HPDE6-E6E7 (cell line): ENCODE data around the gene ZNF628.

Source experiments
- DNase-seq: peaks from one replicate; pipeline ENCODE4 v3.0.0; 2011; ENCODE audit warnings: missing footprints; ENCODE audit errors: extremely low spot score

Gene ZNF628

DNA sequence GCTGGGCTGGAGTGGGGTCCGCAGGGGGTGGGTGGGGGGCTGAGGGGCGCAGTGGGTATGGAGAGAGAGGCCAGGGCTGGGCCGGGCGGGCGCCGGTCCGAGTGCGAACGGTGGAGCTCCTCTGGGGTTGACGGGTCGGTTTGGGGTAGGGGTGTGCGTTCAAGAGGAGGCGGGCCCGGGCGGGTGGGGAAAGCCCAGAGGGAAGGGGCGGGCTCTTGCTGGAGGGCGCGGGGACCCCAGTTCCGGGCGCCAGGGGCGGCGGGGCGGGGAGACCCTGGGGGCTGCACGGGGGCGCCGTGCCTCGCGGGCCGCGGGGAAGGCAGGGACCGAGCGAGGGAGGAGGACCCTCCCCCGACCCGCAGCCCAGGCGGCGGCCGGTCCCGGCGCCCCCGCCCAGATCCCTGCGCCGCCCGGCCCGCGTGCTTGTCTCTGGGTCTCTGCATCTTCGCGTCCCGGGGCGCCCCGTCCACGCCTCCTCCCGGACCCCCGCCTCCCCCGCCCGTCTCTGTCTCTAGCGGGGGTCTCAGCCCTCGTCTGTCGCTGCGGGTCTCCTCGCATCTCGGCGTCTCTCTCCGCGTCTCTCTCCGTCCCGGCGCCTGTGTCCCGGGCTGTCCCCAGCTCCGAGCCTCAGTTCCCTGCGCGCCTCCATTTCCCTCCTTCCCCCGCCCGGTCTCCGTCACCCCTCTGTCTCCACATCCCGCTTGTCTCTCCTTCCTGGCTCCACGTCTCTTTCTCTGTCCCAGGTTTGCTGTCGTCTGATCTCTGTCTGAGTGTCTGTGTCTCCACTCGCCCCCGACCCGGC is 25.1 kb upstream of the ZNF628 start:
- DNase-seq = no peak

DNA sequence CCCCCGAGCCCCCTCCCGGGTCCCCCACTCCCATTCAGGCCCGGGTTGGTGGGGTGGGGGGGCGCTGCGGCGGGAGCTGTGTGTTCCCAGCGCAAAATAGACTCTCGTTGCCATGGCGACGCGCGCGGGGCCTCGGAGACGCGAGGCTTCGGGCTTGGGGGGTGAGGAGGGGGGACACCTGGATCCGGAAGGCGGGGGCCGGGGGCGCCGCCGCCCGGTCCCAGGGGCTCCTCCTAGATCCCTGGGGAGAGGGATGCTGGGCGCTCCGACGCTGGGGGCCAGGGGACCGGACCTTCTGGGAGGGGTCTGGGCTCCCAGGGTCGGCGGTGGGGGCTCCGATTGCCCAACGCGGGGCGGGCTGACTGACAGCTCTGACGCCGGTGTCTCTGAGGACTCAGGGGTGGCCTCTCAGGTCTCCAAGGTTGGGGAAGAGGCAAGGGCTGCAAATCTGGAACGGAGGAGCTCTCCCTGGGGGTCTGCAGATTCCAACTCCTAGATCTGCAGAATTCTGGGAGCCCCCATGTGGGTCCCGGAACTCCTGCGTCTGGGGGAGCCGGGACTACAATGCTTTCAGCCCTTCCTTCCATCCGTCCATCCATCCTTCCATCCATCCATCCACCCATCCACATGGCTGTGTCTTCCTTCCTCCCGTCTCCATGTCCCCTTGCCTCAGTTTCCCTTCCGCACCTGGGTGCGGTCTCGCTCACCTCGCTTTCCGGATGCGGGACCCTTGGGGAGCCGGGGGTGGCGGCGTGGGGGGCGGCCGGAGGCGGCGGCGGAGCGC is 24.3 kb upstream of the ZNF628 start:
- no peak for DNase-seq

DNA sequence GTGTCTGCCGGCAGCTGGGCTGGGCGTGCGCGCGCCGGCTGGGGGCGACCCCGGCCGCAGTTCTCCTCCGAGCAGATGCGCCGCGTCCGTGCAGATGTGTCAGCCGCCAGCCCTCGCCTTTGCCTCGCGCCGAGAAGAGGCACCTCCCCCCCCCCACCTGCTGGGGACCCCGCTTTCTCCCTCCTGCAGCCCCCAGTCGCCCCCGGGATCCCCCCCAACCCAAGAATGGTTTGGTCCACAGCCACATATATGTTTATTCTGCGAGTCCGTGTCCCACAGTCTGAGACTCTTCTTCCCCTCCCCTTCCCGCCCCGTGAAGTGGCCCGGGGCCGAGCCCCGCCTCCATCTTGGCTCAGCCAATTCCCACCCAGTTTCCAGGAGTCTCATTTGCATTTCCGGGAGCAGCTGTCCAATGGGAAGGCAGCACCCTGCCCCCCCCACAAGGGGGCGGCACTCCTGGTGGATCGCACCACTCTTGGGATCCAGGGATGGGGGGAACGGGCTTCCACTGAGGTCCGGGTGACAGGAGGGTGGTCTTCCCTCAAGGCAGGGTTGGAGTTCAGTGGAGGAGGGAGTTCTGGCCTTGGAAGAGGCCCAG is 23.6 kb upstream of the ZNF628 start:
- DNase-seq = no peak

DNA sequence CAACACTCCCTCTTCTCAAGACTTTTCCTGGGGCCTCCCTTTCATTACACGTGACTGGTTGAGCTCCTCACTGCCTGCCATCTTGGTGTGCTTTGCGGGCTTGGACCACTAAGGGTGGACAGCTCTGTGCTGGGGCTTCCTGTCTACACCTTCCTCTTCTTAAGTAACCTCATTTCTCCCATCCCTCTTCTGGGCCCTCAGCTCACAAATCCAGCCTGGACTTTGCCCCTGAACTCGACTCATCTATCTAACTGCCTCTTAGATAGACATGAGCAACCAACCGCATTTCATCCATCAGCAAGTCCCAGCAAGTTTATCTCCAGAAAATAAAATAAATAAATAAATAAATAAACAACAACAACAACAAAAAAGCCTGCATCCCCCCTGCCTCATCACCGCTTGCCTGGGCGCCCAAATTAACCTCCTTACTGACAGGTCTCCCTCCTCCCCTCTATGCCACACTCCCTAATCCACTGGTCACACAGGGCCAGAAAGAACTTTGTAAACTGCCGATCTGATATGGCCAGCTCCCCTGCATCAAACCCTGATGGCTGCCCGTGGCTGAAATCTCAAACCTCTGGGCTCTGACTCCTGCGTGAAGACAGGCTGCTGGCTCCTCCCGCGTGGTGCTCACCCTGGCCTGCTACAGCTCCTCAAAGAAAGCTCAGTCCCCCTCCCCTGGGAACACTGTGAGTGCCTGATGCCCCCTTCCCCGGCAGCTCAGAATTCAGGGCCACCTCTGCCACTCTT is 22.7 kb upstream of the ZNF628 start:
- DNase-seq = no peak

DNA sequence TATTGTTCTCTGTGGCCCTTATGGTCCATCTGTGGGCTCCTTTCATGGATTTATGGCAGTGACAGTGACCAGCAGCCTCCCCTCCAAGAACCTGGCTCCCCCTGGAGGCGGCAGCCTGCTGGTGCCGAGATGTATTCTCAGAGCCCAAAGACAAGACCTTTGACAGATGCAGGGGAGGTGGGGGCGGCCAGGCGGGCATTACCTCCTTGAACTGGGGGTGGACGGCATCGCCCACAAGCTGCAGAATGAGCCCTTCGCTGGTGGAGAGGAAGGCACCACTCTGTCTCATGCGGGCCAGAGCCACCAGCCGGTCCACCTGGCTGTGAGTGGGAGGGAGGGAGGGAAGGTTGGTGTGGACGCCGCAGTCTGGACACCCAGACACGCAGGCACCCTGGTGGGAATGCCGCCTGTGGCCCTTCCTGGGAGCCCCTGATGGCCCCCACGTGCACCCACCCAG is 21.6 kb upstream of the ZNF628 start:
- no peak for DNase-seq

DNA sequence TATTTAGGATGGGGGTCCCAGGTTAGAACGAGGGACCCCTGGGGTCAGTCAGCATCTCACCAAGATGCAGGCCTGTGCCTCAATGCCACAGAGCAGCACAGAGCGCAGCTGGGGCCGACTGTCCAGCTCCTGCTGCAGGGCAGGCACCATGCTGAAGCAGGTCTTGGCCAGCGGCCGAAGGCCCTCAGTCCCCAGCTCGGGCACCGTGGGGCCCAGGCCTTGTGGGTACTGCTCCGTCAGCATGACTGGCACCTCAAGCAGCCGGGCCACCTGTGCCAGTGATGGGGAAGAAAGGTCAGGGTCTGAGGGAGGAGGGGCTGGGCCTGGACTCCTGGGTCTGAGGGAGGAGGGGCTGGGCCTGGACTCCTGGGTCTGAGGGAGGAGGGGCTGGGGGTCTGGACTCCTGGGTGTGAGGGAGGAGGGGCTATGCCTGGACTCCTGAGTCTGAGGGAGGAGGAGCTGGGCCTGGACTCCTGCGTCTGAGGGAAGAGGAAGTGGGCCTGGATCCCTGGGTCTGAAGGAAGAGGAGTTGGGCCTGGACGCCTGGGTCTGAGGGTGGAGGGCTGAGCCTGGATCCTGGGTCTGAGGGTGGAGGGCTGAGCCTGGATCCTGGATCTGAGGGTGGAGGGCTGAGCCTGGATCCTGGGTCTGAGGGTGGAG is 20.7 kb upstream of the ZNF628 start:
- DNase-seq = no peak

DNA sequence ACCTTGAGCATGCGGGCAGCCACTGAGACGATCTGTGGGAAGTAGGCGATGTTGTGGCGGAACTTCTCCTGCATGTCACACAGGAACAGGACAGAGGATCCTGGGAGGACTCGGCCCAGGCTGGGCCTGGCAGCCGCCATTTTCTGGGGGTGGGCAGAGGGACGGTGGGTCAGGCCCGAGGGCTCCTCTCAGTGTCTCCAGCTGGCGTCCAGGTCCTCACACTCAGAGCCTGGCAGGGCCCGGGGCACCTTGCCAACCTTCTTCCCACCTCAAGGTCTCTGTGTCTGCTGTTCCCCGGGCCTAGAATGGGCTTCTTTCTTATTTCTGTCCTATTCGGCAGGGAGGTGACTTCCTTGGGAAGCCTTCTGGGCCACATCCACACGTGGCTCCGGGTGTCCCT is 20.1 kb upstream of the ZNF628 start:
- DNase-seq = no peak

DNA sequence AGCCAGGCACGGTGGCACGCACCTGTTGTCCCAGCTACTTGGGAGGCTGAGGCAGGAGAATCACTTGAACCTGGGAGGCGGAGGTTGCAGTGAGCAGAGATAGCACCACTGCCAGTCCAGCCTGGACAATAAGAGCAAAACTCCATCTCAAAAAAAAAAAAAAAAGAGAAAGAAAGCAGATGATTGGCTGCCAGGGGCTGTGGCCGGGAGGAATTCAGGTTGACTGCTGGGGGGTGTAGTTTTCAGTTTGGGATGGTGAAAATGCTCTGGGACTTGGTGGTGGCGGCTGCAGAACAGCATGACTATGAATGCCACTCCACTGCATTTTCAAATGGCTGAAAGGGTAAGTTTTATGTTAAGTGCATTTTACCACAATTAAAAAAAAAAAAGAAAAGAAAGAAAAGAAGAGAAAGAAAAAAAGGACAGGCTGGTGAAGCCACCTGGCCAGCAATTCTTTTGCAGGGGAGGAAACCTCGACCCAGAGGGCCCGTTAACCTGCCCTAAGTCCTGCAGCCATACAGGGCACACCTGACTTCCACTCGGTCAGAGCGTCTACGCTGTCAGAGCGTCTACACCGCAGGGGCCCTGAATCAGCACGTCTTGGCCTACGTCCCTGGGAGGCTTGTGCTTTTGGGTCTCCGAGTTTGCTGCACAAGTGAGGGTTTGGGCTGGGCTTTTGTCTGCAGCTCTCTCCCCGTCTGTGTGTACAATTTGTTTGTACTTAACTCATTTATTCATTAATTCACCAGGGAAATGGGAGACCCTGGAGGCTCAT is 18.5 kb upstream of the ZNF628 start:
- no peak for DNase-seq

DNA sequence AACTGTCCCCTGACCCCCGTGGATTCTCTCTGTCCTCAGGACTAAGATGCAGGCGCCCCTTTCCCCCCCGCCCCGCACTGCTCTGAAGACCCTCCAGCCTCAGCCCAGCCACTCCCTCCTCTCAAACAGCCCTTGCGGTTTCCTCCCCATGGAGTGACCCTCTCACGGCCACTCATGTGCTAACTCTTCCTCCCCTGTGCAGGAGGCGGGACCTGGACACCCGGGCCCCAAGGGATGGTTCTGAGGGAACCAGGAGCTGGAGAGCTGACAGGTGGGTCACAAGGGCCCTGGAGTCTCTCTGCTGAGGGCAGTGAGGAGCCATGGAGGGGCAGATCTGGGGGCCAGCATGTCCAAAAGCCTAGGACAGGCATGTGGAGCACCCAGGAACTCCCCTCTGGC is 16.9 kb upstream of the ZNF628 start:
- no peak for DNase-seq

DNA sequence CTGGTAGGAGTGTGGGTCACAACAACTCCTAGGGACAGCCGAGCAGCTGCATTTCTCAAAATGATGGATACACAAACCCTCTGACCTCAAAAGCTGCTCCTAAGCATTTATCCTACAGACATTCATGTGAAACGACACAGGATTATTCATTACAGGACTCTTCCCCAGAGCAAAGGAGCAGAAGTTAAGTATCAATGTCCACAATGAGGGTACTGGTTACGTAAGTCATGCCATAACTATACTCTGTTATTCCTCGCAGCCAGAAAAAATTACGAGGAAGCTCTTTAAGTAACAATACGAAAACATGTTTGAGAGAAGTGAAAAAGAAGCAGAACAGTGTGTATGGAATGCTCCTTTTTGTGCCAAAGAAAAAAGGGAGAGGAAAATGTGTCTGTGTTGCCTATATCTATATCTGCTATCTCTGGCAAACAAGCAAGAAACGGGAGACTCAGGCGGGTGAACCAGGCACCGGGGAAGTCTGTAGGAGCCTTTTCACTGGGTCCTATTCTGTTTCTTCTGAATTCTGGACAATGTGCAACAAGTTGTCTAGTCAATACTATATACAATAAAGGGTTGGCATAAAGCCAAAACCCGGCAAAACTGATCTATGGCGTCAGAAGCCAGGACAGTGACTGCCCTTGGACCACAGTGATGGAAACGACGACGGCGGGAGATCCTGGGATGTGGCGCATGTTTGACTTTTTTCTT is 16.3 kb upstream of the ZNF628 start:
- DNase-seq = no peak

DNA sequence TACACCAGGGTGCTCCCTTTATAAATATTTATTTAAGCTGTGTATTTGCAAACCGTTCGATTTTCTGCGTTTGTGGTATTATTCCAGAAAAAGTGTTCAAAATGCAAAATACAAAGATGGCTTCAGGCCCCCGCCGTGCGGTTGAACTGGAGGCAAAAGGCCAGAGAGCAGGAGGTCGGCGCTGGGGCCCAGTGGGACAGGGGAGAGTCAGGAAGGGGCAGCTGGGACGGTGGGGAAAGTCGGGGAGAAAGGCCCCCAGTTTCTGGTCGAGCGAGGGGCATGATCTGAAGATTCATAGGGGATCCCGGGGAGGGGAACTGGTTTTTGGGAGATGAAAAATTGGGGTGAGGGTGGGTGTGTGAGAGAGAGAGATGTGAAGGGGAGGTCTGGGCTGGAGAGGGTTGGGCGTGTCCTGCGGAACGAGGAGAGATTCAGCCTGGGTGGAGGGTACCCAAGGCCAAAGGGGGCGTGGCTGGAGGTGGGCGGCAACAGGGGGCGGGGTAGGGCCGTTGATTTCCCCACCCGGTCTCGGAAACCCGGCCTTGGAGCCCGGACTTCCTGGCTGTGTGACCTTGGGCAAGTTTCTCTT is 15.7 kb upstream of the ZNF628 start:
- no peak for DNase-seq

DNA sequence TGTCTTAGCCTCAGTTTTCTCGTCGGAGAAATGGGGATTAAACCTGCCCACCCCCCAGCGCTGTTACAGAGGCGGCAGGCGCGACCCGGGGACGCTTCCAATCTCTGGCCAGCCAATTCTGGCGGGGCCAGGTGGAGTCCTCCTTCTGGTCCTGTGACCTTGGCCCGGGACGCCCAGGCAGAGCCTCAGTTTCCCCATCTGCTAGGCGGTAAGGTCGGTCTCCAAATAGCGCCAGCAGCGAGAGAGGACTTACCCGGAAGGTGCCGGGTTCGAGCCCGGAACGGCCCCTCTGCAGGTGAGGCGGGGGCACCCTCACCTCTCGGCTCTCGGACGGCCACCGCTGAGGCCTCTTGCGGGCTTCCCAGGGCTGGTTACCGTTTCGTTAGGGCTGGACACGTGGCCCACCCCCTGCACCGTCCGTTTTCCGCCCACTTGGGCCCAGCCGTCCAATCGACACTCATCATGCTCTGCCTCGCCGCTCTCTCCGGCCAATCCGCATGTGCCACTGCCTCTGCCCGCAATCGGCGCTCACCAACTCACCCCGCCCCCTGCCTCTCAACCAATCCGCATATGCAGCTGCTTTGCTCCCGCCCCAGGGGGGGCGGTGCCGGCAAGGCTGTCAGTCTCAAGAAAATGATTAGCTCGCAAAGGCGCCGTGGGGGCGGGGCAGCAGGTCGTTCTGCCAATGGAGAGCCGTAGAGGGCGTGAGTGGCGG is 15.0 kb upstream of the ZNF628 start, which contains the start of gene ISOC2:
Gene ISOC2, minus strand, starts transcription at position 384 of the 715 bp plus-strand sequence. CDS start 5,156 bp downstream, outside the sequence.
- DNase-seq = peak; percentile 99

DNA sequence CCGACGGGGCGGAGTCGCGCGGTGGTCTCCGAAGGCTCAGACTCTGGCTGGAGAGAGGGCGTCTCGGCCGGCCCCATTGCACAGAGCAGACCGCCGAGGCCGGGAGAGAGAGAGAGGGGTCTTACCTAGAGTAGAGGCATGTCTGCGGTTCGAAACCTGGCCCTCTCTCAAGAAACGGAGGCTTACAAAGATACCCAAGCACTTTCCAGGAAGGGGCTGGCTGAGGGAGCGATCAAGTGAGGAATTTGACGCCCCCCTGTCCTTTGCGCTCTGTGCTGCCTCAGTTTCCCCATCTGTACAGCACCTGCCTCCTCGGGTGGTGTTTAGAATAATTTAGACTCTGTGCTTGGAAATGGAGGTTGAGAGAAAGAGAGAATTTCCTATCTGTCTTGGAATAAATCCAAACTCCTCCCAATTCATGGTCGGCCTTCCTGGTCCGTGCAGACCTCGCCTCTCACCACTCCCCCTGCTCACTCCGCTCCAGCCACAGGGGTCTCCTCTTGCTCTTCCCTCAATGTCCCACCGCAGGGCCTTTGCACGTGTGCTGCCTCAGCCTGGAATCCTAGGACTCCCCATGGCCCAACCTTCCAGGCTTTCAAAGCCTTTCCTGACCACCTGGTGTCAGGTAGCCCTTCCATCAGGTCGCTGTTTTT is 14.3 kb upstream of the ZNF628 start:
- DNase-seq = no peak

DNA sequence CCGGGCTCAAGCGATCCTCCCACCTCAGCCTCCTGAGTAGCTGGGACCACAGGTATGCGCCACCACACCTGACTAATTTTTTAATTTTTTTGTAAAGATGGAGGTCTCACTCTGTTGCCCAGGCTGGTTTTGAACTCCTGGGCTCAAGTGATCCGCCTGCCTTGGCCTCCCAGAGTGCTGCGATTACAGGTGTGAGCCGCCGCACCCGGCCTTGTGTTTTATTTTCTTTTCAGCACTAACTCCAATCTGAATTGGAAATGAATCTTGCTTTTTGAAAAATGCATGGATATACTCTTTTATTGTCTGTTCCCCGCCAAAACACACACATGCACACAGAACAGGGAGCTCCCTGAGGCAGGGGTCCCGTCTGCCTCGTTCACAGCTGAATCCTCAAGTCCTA is 13.7 kb upstream of the ZNF628 start:
- DNase-seq = no peak

DNA sequence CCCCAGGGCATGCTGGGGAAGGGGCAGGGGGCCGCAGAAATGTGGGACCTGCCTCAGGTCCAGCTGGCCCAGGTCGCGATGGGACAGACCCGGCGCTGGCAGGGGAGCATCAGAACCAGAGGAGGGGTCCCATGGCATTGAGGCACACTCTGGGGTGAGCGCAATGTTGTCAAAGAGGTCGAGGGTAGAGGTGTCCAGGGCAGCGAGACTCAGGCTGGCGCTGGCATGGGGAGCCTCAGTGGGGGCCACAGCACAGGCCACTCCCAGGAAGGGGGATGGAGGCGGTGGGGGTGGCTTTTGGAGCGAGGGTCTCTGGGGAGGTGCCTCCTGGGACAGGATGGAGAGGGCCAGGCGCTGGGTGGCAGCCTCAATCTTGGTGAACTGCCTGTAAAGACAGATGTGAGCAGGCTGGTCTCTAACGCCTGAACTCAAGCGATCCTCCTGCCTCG is 12.8 kb upstream of the ZNF628 start:
- DNase-seq = no peak

DNA sequence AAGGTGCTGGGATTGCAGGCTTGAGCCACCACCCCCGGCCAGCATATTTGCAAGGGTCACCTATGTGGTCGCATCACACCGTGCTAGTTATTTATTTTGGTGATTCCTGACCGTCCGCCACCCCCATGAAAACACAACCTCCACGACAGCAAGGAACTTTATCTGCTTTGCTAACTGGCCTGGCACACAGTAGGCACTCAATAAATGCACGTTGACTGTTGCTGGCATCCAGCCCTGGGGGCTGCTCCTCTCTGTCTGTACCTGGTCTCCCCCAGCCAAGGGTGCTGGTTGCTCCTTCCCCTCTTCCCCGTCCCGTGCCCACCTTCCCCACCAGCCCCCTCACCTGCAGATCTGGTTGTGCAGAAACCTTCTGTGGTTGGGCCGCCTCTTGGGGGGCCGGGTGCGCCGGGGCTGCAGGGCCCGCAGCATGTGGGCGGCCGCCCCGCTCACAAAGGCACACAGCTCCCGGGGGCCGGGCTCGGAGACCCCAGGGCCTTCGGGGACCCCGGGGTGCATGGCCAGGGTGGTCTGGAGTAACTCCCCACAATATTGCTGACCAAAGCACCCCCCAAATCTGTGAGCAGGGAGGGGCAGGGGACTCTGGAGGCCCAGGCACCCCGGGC is 12.3 kb upstream of the ZNF628 start:
- DNase-seq = no peak

DNA sequence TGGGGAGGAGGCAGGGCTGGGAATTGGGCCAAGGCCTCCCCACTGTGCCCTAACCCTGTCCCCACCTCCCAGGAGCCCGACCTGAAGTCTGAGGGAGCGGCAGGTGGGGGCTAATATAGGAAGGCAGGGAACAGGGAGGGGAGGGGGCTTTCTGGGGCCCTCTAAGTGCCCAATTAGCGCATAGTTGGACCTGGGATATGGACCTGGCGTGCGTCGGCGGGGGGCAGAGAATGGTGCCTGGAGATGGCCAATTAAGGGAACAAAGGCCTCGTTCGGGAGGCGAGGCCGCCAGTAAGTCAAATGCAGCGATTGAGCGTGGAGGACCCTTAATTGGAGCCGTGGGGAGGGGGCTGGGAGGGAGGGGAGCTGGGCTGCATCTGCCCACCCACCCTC is 11.8 kb upstream of the ZNF628 start, which contains the start of gene C19orf85:
Gene C19orf85, minus strand, starts transcription at position 90 of the 393 bp plus-strand sequence. CDS start 197 bp downstream, outside the sequence.
- DNase-seq = no peak
